Stimulated activated CD8-positive, alpha-beta memory T cell treated with anti-CD3 and anti-CD28 coated beads, Interleukin-2, amount 100 ng/mL, for 48 hours (primary cell): ENCODE results near the gene ANKRD33B.

Source experiments
- DNase-seq, 2 donors: peaks; one replicate each; pipeline ENCODE4 v3.0.0-alpha.2; 2020; ENCODE audit warnings: low read depth in 2 of 2

Gene ANKRD33B

DNA sequence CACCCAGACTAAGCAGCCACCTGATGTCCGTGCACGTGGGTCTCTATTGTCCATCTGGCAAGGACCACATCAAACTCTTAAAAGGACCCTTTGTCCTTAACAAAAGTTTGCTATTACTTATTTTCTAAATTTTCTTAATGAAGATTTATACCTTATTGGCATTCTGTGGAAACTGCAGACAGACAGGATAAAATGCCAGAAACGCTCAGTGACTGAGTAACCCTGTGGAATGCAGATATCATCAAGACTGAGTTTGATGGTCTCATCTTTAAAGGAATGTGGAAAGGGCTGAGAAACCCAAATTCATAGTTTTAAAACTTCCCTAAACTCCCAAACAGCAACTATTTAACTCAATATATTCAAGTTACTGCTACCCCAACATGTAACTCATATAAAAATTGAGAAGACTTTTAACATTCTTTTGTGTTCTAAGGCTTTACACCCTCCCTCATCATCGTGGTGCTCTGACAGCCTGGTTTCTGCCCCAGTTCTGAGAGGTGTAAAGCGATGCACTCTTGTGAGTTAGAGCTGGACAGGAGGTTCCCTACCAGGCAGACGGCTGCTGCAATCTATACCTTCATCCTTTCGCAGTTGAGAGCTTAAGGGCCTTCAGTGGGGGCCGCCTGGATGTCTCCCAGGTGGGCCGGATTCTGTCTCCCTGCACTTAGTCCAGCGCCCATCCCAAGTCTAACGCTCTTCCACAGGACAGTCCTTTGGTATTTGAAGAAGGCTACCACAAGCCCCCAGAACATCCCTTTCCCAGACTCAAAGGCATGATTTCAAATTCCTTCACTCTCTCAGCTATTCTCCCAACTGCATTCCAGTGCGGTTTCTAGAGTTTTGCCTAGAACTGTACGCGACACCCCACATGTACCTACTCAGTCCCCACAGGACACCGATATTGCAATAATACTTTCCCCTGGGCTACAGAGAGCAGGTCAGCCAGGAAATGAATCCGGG, 128.2 kb downstream of the ANKRD33B start:
- no peak for DNase-seq

DNA sequence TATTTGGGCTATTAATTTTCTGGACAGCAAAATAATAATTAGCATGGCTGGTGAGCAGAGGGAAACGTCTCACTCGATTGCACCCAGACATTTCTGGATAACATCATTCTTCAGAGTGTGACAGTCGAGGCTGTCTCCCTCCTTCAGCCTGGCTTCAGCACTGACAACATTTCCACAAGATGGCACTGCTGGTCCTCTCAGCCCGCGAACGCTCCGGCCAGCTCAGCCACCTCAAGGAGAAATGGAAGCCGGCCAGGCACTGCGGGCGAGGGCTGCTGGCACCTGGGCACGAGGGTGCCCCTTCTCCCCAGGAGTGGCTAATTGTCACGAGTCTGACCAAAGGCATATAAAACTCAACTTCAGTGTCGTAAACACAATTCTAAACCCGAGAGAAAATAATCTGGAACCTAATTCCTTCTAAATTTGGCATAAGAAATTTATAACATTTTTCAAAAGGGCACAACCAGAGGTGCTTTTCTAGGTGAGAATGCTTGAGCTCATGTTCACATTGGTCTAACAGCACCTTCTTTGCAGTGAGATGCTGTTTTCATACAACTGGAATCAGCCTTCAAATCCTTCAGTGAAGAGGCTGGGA, 131.3 kb downstream of the ANKRD33B start:
- no peak for DNase-seq

GRCh38 chr5:10695759-10696543, 132.1 kb downstream of the ANKRD33B start:
- DNase-seq: no peak

GRCh38 chr5:10699281-10699874, 135.5 kb downstream of the ANKRD33B start:
- DNase-seq: no peak

DNA sequence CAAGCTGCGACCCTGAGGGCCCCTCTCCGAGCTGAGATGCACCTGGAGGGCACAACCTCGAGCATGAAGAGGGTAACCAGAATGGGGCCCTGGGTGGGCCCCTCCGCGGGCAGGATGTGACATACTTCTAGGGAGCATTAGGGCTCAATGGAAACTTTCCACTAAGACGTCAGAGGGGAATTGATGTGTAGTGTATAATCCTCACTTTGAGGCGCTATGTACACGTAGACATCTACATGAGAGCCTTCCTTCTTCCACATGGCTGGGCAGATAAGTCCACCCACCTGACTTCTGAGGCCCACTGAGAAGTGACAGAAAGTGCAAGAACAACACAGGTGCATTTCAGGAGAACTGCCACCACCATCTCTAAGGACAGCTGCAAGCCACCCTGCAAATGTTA, 136.1 kb downstream of the ANKRD33B start:
- no peak for DNase-seq

DNA sequence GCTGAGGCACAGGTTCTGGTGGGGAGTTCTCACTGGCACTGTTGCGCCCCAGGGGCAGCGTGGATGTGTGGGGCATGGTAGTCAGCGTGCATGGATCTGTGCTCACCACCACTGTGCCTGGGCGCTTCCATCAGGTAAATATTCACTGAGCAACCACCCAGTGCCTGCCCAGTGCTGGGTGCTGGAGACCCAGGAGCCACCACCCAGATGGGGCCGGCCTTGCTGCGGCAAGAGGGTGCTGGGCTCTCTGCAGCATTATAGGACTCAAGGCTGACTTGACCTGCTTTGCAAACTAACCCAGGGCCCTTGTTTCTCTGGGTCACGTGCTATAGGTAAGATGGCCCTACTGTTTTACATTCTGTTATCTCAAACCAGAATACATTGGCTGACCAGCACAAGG, 136.6 kb downstream of the ANKRD33B start:
- no peak for DNase-seq

DNA sequence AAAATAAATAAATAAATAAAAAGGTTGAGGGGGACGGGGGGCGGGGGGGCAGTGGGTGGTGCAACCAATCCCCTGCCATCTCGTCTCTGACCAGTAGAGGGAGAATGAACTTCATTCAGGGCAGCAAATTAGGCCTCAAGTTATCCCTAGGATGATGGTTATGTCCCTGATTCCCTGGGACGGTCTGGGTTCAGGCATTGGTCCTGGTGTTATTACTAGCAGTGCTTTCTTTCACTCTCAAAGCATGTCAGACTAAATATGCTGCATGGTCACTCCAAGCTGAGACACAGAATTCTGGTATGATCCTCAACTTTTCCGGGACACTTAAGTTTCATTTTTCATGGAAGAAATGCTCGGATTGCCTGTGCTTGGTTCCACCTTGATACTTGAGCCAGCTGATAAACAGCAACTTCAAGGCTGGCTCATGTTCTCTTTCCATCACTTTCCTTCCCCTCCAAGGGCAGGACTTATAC, 137.7 kb downstream of the ANKRD33B start:
- DNase-seq: peak in 1 of 2 donors; percentile 16

- DNase-seq: no peak
Observed at GRCh38 chr5:10702040-10702629, 138.3 kb downstream of the ANKRD33B start.

DNA sequence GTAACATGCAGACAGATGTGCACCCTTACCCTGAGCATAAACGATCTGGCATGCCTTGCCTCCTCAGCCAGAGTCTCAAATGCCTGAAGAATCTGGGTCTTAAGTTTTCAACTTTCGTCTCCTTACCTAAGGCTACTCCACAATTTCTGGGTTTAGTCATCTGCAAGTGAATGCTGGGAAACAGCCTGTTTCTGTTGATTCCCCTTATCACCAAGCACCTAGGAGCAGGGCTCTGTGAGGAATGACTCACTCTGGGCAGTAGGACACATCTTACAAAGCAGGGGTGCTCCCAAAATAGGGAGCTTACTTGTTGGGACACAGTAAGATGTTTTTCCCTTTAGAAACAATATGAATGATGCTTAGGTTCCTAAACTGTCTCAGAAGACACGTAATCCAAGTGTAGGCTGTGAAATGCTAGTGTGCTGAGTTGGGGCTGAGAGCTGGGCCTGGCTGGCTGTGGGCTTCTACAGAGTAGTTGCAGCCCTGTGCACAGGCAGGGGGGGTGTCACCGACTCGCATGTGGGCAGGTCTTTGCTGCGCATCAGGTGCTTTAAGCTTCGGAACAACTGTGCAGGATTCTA, 139.1 kb downstream of the ANKRD33B start:
- no peak for DNase-seq

- DNase-seq: no peak
Observed at GRCh38 chr5:10703676-10704075, 139.8 kb downstream of the ANKRD33B start.

GRCh38 chr5:10704949-10705621, 141.2 kb downstream of the ANKRD33B start:
- DNase-seq: no peak

DNA sequence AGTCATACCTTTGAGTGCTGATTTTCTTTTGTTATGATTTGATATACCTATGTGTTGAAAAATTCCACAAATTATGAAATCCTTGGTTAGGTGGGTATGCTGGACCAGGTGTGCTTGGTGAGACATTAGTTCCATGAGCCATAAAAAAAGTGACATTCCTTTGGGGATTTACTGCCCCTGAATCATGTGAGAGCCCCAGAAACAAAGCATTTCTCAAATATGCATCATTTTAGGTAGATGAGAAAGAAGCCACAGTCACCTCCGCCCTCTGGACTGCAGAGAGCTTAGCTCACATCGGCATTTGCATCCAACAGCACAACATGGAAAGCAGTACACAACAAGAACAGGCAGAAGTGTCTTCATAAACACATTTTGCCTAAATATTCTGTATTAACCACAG, 141.9 kb downstream of the ANKRD33B start:
- DNase-seq: no peak

DNA sequence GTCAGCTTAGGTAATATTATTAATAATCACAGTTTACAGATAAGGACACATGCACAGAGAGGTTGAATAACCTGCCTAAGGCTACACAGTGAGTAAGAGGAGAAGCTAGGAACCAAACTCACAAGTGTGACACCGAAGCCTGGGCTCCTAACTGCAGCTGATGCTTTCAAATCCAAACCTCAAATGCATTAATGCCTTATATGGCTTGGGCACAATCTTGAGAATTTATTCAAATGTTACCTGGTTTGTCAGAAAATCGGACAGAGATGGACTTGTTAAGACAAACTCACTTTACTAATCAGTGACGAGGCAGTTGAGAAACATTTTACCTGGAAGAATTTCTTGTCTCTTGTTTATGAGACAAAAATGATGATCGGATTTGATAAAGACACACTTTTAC, 142.5 kb downstream of the ANKRD33B start:
- DNase-seq: no peak
